GM23338 (cell line): ENCODE results near the gene PXMP4. TPM values are rescaled to one million over a fixed set of nuclear protein-coding genes. Genes with fewer than 3 reads are reported as not detected.
"Not testable (repeated sequence)": the region's sequence is repeated elsewhere in the genome, so short reads cannot be mapped to it uniquely, and the experiment has no call there.

Experiments used
- ATAC-seq: fragments of 200-7000 bp; cut with Tn5 transposase; 3 replicates; pipeline ENCODE4 v1.9.1; 2020
- DNase-seq: peaks from one replicate; pipeline ENCODE4 v3.0.0-alpha.2; 2015; ENCODE audit warnings: low spot score
- H2AFZ ChIP-seq: fragments of 200-600 bp; sonication (generic); 2 replicates; pipeline ENCODE4 v1.8.0; 2016; ENCODE audit warnings: antibody characterized with exemption, mild to moderate bottlenecking, moderate library complexity
- H3F3A ChIP-seq: fragments of 200-600 bp; sonication (generic); replicated peaks from 2 replicates; pipeline ENCODE4 v1.8.0; 2017; ENCODE audit warnings: antibody characterized with exemption, mixed run types, low read depth
- H3K27ac ChIP-seq: fragments of 200-600 bp; sonication (generic); 2 replicates; pipeline ENCODE4 v1.6.1; 2016; ENCODE audit warnings: low read depth
- H3K27me3 ChIP-seq: fragments of 200-600 bp; sonication (generic); 2 replicates; pipeline ENCODE4 v1.8.0; 2016; ENCODE audit warnings: mild to moderate bottlenecking, mixed run types, moderate library complexity; ENCODE audit not compliant: insufficient read depth
- H3K36me3 ChIP-seq: fragments of 200-600 bp; sonication (generic); 2 replicates; pipeline ENCODE4 v1.8.0; 2016; ENCODE audit warnings: mild to moderate bottlenecking; ENCODE audit not compliant: insufficient read depth
- H3K4me1 ChIP-seq: fragments of 200-600 bp; sonication (generic); 2 replicates; pipeline ENCODE4 v1.8.0; 2016; ENCODE audit warnings: mild to moderate bottlenecking, moderate library complexity; ENCODE audit not compliant: insufficient read depth
- H3K4me2 ChIP-seq: fragments of 200-600 bp; sonication (generic); 2 replicates; pipeline ENCODE4 v1.7.1; 2017; ENCODE audit warnings: mixed run types
- H3K4me3 ChIP-seq: fragments of 200-600 bp; sonication (generic); 2 replicates; pipeline ENCODE4 v1.6.1; 2016; ENCODE audit warnings: mixed run types
- H3K79me2 ChIP-seq: fragments of 200-600 bp; sonication (generic); replicated peaks from 2 replicates; pipeline ENCODE4 v1.8.0; 2017; ENCODE audit warnings: mild to moderate bottlenecking; ENCODE audit not compliant: insufficient read depth
- H3K9me2 ChIP-seq: fragments of 200-600 bp; sonication (generic); 2 replicates; pipeline ENCODE4 v1.8.0; 2017; ENCODE audit not compliant: insufficient read depth
- H4K20me1 ChIP-seq: fragments of 200-600 bp; sonication (generic); replicated peaks from 2 replicates; pipeline ENCODE4 v1.8.0; 2017; ENCODE audit warnings: mild to moderate bottlenecking; ENCODE audit not compliant: insufficient read depth
- H3K27ac Mint-ChIP-seq: 2 replicates; pipeline ENCODE4 v1.8.0; 2020; ENCODE audit warnings: inconsistent platforms, mild to moderate bottlenecking, moderate library complexity, mixed read lengths
- H3K27me3 Mint-ChIP-seq: 3 replicates; pipeline ENCODE4 v1.8.0; 2022; ENCODE audit warnings: low read depth, mild to moderate bottlenecking, moderate library complexity, mixed read lengths, inconsistent platforms; ENCODE audit not compliant: insufficient read depth, poor library complexity
- H3K36me3 Mint-ChIP-seq: 3 replicates; pipeline ENCODE4 v1.8.0; 2021; ENCODE audit warnings: low read depth, mild to moderate bottlenecking, inconsistent platforms, moderate library complexity, mixed read lengths
- H3K4me1 Mint-ChIP-seq: 3 replicates; pipeline ENCODE4 v1.8.0; 2020; ENCODE audit warnings: mild to moderate bottlenecking, inconsistent platforms, mixed read lengths
- H3K4me3 Mint-ChIP-seq: 3 replicates; pipeline ENCODE4 v1.8.0; 2021; ENCODE audit warnings: moderate library complexity, mild to moderate bottlenecking, inconsistent platforms, mixed read lengths
- H3K9me3 Mint-ChIP-seq: 3 replicates; pipeline ENCODE4 v1.8.0; 2020; ENCODE audit warnings: moderate library complexity, mild to moderate bottlenecking, inconsistent platforms, mixed read lengths
- JUNB ChIP-seq: IDR thresholded peaks from one replicate; pipeline ENCODE4 v1.6.1; 2016; ENCODE audit warnings: antibody characterized with exemption; ENCODE audit not compliant: unreplicated experiment
- NANOG ChIP-seq: IDR thresholded peaks from 2 replicates; pipeline ENCODE4 v1.6.1; 2016; ENCODE audit warnings: antibody characterized with exemption, borderline replicate concordance
- ZNF462 ChIP-seq: fragments of 250-450 bp; sonication (Bioruptor Pico); IDR thresholded peaks from 2 replicates; pipeline ENCODE4 v1.5.0; 2020; ENCODE audit warnings: mild to moderate bottlenecking, moderate library complexity
- polyA plus RNA-seq: library from polyadenylated mRNA; unstranded; fragments of >200 nt; fragmentation: Nextera tagmentation; extraction: Ambion mirVana; gene quantifications from 2 replicates; pipeline ENCODE4 v1.2.1, GENCODE V29; 2016
- total RNA-seq: library from RNA; depleted of rRNA; stranded (reverse); fragments of >200 nt; shearing (Covaris generic); gene quantifications from 2 replicates; pipeline ENCODE4 v1.2.3, GENCODE V29; 2014

PXMP4 gene
- total and polyA plus RNA-seq, 2 experiments from 2014 or later = 1.2 to 3.5 TPM

- TF ChIP-seq NANOG (no peak), JUNB (no peak), ZNF462 (CRISPR knock-in tag) (no peak)
Observed at GRCh38 chr20:33701629-33702450, 18.3 kb downstream of the PXMP4 start (continued).

- H3K4me3 Mint-ChIP-seq, H3K4me1 Mint-ChIP-seq, H3K4me2 ChIP-seq, H3K27me3 Mint-ChIP-seq, ATAC-seq, DNase-seq, H3K27ac Mint-ChIP-seq, H3K4me3 ChIP-seq, H2AFZ ChIP-seq, H3K79me2 ChIP-seq, H3K27ac ChIP-seq, H3K4me1 ChIP-seq, H4K20me1 ChIP-seq, H3F3A ChIP-seq, H3K27me3 ChIP-seq, H3K9me2 ChIP-seq, H3K36me3 ChIP-seq: not testable (repeated sequence)
- Mint-ChIP-seq H3K9me3 (peaks cover 55% of the 10 kb centered on the region), H3K36me3 (peaks cover 26% of the 10 kb centered on the region)
Observed at GRCh38 chr20:33700696-33701441, 19.2 kb downstream of the PXMP4 start.

- peaks cover 53% of the 10 kb centered on the region for H3K9me3 Mint-ChIP-seq
- DNase-seq, H3K27me3 Mint-ChIP-seq, H3K36me3 ChIP-seq, H4K20me1 ChIP-seq, H3K79me2 ChIP-seq, H3K4me1 Mint-ChIP-seq, H3K4me3 ChIP-seq, H3F3A ChIP-seq, H3K27ac Mint-ChIP-seq, H3K4me1 ChIP-seq, H3K27me3 ChIP-seq, H3K4me2 ChIP-seq, H3K27ac ChIP-seq, H2AFZ ChIP-seq, H3K4me3 Mint-ChIP-seq, ATAC-seq, H3K9me2 ChIP-seq: not testable (repeated sequence)
- H3K36me3 Mint-ChIP-seq = peaks cover 26% of the 10 kb centered on the region
Observed at GRCh38 chr20:33698966-33699365, 21.1 kb downstream of the PXMP4 start.
